Neural progenitor cell (in vitro differentiated cells): ENCODE measurements around the gene PGP.

Experiments
- EZH2phosphoT487 ChIP-seq: fragments of 200-600 bp; sonication (generic); IDR thresholded peaks from 2 replicates; pipeline ENCODE4 v1.6.1; 2017; ENCODE audit warnings: antibody characterized with exemption
- TF ChIP-seq, protein P1 (sequence below): fragments of 200-600 bp; sonication (generic); IDR thresholded peaks from 2 replicates; pipeline ENCODE4 v1.5.1; 2017; ENCODE audit warnings: antibody characterized with exemption, mild to moderate bottlenecking

GRCh38 chr16:2216330-2216729, 1.7 kb upstream of the PGP start:
- TF ChIP-seq EZH2phosphoT487: no peak
- TF ChIP-seq, protein P1, sequence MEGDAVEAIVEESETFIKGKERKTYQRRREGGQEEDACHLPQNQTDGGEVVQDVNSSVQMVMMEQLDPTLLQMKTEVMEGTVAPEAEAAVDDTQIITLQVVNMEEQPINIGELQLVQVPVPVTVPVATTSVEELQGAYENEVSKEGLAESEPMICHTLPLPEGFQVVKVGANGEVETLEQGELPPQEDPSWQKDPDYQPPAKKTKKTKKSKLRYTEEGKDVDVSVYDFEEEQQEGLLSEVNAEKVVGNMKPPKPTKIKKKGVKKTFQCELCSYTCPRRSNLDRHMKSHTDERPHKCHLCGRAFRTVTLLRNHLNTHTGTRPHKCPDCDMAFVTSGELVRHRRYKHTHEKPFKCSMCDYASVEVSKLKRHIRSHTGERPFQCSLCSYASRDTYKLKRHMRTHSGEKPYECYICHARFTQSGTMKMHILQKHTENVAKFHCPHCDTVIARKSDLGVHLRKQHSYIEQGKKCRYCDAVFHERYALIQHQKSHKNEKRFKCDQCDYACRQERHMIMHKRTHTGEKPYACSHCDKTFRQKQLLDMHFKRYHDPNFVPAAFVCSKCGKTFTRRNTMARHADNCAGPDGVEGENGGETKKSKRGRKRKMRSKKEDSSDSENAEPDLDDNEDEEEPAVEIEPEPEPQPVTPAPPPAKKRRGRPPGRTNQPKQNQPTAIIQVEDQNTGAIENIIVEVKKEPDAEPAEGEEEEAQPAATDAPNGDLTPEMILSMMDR: no peak
